SK-N-SH treated with all-trans-retinoic acid at 6 μM for 48 hours (cell line): ENCODE measurements around the gene PGLYRP2.

Source experiments
- ARNTL ChIP-seq: fragments of 450-650 bp; formaldehyde crosslinking; IDR thresholded peaks from 2 replicates; pipeline ENCODE4 v1.5.0; 2020; ENCODE audit warnings: low read depth, mild to moderate bottlenecking, moderate library complexity, borderline replicate concordance
- CSDC2 ChIP-seq: fragments of 250-450 bp; sonication (Bioruptor Pico); IDR thresholded peaks from 2 replicates; pipeline ENCODE4 v1.5.0; 2020; ENCODE audit warnings: mild to moderate bottlenecking, moderate library complexity
- GLIS3 ChIP-seq: fragments of 250-450 bp; sonication (Bioruptor Pico); IDR thresholded peaks from 2 replicates; pipeline ENCODE4 v1.5.0; 2020; ENCODE audit warnings: mild to moderate bottlenecking, moderate library complexity
- PATZ1 ChIP-seq: fragments of 250-450 bp; sonication (Bioruptor Pico); IDR thresholded peaks from 2 replicates; pipeline ENCODE4 v1.8.0; 2020; ENCODE audit warnings: mild to moderate bottlenecking, moderate library complexity, borderline replicate concordance
- RARB ChIP-seq: fragments of 250-450 bp; sonication (Bioruptor Pico); IDR thresholded peaks from 2 replicates; pipeline ENCODE4 v1.8.0; 2021; ENCODE audit warnings: mild to moderate bottlenecking, moderate library complexity
- SNAI2 ChIP-seq: fragments of 250-450 bp; sonication (Bioruptor Pico); IDR thresholded peaks from 2 replicates; pipeline ENCODE4 v1.5.0; 2020; ENCODE audit warnings: mild to moderate bottlenecking, moderate library complexity
- ZFP3 ChIP-seq: fragments of 250-450 bp; sonication (Bioruptor Pico); IDR thresholded peaks from 2 replicates; pipeline ENCODE4 v1.5.0; 2020; ENCODE audit warnings: mild to moderate bottlenecking, moderate library complexity
- ZFP30 ChIP-seq: fragments of 450-650 bp; formaldehyde crosslinking; IDR thresholded peaks from 2 replicates; pipeline ENCODE4 v1.5.0; 2022; ENCODE audit warnings: mild to moderate bottlenecking, moderate library complexity
- ZNF565 ChIP-seq: fragments of 450-650 bp; formaldehyde crosslinking; conservative IDR thresholded peaks from 2 replicates; pipeline ENCODE4 v1.5.0; 2020; ENCODE audit warnings: low read depth, mild to moderate bottlenecking, moderate library complexity
- ZNF70 ChIP-seq: fragments of 450-650 bp; formaldehyde crosslinking; IDR thresholded peaks from 2 replicates; pipeline ENCODE4 v1.5.0; 2020; ENCODE audit warnings: mild to moderate bottlenecking, moderate library complexity
- TF ChIP-seq, protein P1 (sequence below): fragments of 250-450 bp; sonication (Bioruptor Pico); IDR thresholded peaks from 2 replicates; pipeline ENCODE4 v1.5.1; 2020; ENCODE audit warnings: low read depth, mild to moderate bottlenecking, moderate library complexity
- TF ChIP-seq, protein P2 (sequence below): fragments of 250-450 bp; sonication (Bioruptor Pico); IDR thresholded peaks from 2 replicates; pipeline ENCODE4 v1.5.0; 2020; ENCODE audit warnings: mild to moderate bottlenecking, moderate library complexity
- TF ChIP-seq, protein P3 (sequence below): fragments of 250-450 bp; sonication (Bioruptor Pico); IDR thresholded peaks from 2 replicates; pipeline ENCODE4 v1.5.1; 2021; ENCODE audit warnings: mild to moderate bottlenecking, moderate library complexity

DNA sequence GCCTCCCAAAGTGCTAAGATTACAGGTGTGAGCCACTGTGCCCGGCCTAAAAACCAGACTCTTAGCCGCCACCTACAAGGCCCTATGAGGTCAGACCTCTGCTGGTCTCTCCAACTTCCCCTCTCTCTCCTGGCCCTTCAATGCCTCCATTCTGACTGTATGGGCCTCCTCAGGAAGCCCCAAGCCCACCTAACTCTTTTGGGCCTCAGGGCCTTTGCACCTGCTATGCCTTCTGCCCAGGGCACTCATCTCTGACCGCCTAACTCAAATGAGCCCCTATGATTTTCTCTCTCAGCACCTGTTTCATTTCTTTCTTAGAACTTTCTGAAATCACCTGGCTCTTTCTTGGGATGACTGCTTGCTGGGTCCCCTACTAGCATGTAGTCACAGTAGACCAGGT is 36.0 kb downstream of the PGLYRP2 start:
- TF ChIP-seq SNAI2 (CRISPR knock-in tag), result no peak
- no peak for TF ChIP-seq GLIS3 (CRISPR knock-in tag)
- TF ChIP-seq ZFP3 (CRISPR knock-in tag), result no peak
- no peak for TF ChIP-seq ZFP30 (CRISPR knock-in tag)
- TF ChIP-seq RARB (CRISPR knock-in tag), result no peak
- TF ChIP-seq, protein P1, sequence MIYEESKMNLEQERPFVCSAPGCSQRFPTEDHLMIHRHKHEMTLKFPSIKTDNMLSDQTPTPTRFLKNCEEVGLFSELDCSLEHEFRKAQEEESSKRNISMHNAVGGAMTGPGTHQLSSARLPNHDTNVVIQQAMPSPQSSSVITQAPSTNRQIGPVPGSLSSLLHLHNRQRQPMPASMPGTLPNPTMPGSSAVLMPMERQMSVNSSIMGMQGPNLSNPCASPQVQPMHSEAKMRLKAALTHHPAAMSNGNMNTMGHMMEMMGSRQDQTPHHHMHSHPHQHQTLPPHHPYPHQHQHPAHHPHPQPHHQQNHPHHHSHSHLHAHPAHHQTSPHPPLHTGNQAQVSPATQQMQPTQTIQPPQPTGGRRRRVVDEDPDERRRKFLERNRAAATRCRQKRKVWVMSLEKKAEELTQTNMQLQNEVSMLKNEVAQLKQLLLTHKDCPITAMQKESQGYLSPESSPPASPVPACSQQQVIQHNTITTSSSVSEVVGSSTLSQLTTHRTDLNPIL (CRISPR knock-in tag), result no peak
- TF ChIP-seq ARNTL (CRISPR knock-in tag), result no peak
- TF ChIP-seq CSDC2 (CRISPR knock-in tag), result no peak
- TF ChIP-seq, protein P2, sequence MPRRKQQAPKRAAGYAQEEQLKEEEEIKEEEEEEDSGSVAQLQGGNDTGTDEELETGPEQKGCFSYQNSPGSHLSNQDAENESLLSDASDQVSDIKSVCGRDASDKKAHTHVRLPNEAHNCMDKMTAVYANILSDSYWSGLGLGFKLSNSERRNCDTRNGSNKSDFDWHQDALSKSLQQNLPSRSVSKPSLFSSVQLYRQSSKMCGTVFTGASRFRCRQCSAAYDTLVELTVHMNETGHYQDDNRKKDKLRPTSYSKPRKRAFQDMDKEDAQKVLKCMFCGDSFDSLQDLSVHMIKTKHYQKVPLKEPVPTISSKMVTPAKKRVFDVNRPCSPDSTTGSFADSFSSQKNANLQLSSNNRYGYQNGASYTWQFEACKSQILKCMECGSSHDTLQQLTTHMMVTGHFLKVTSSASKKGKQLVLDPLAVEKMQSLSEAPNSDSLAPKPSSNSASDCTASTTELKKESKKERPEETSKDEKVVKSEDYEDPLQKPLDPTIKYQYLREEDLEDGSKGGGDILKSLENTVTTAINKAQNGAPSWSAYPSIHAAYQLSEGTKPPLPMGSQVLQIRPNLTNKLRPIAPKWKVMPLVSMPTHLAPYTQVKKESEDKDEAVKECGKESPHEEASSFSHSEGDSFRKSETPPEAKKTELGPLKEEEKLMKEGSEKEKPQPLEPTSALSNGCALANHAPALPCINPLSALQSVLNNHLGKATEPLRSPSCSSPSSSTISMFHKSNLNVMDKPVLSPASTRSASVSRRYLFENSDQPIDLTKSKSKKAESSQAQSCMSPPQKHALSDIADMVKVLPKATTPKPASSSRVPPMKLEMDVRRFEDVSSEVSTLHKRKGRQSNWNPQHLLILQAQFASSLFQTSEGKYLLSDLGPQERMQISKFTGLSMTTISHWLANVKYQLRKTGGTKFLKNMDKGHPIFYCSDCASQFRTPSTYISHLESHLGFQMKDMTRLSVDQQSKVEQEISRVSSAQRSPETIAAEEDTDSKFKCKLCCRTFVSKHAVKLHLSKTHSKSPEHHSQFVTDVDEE (CRISPR knock-in tag), result no peak
- TF ChIP-seq ZNF70 (CRISPR knock-in tag), result no peak
- TF ChIP-seq PATZ1 (CRISPR knock-in tag), result no peak
- TF ChIP-seq, protein P3, sequence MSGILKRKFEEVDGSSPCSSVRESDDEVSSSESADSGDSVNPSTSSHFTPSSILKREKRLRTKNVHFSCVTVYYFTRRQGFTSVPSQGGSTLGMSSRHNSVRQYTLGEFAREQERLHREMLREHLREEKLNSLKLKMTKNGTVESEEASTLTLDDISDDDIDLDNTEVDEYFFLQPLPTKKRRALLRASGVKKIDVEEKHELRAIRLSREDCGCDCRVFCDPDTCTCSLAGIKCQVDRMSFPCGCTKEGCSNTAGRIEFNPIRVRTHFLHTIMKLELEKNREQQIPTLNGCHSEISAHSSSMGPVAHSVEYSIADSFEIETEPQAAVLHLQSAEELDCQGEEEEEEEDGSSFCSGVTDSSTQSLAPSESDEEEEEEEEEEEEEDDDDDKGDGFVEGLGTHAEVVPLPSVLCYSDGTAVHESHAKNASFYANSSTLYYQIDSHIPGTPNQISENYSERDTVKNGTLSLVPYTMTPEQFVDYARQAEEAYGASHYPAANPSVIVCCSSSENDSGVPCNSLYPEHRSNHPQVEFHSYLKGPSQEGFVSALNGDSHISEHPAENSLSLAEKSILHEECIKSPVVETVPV (CRISPR knock-in tag), result no peak
- TF ChIP-seq ZNF565, result no peak
